KMS-11 (cell line): ENCODE data around the gene CDH13.

Experiments used
- H2AFZ ChIP-seq: fragments of 200-600 bp; sonication (generic); 2 replicates; pipeline ENCODE4 v1.6.1; 2016; ENCODE audit warnings: antibody characterized with exemption, mixed run types, low read depth
- H3K27ac ChIP-seq: fragments of 200-600 bp; sonication (generic); 2 replicates; pipeline ENCODE4 v1.6.1; 2016; ENCODE audit warnings: mild to moderate bottlenecking, mixed run types
- H3K27me3 ChIP-seq: fragments of 200-600 bp; sonication (generic); 2 replicates; pipeline ENCODE4 v1.6.1; 2017; ENCODE audit warnings: mild to moderate bottlenecking, low read depth, mixed run types, moderate library complexity; ENCODE audit not compliant: insufficient read depth
- H3K36me3 ChIP-seq: fragments of 200-600 bp; sonication (generic); 2 replicates; pipeline ENCODE4 v1.6.1; 2017; ENCODE audit warnings: mild to moderate bottlenecking, mixed run types; ENCODE audit not compliant: insufficient read depth
- H3K4me1 ChIP-seq: fragments of 200-600 bp; sonication (generic); 2 replicates; pipeline ENCODE4 v1.6.1; 2016; ENCODE audit warnings: mild to moderate bottlenecking, low read depth, mixed run types; ENCODE audit not compliant: poor library complexity, severe bottlenecking
- H3K4me2 ChIP-seq: fragments of 200-600 bp; sonication (generic); 2 replicates; pipeline ENCODE4 v1.7.0; 2016; ENCODE audit warnings: mild to moderate bottlenecking, mixed run types
- H3K4me3 ChIP-seq: fragments of 200-600 bp; sonication (generic); IDR thresholded peaks from 2 replicates; pipeline ENCODE4 v1.6.1; 2017; ENCODE audit warnings: low read depth, low read length, mixed read lengths; ENCODE audit not compliant: insufficient read depth
- H3K79me2 ChIP-seq: fragments of 200-600 bp; sonication (generic); 2 replicates; pipeline ENCODE4 v1.6.1; 2016; ENCODE audit warnings: low read depth, mixed run types; ENCODE audit not compliant: insufficient read depth
- H3K9ac ChIP-seq: fragments of 200-600 bp; sonication (generic); 2 replicates; pipeline ENCODE4 v1.6.1; 2016; ENCODE audit warnings: mild to moderate bottlenecking, mixed run types
- H4K20me1 ChIP-seq: fragments of 200-600 bp; sonication (generic); 2 replicates; pipeline ENCODE4 v1.6.1; 2016; ENCODE audit warnings: mild to moderate bottlenecking, mixed run types; ENCODE audit not compliant: insufficient read depth
- CTCF ChIP-seq: fragments of 200-600 bp; sonication (generic); conservative IDR thresholded peaks from 2 replicates; pipeline ENCODE4 v1.6.1; 2017; ENCODE audit warnings: low read depth, mild to moderate bottlenecking, antibody characterized with exemption, low read length, moderate library complexity, mixed read lengths

The CDH13 gene

GRCh38 chr16:83040174-83040573 lies 413.4 kb downstream of the CDH13 start:
- Histone ChIP-seq H3K9ac (no peak overlapping the region), H3K4me2 (no peak overlapping the region), H2AFZ (no peak overlapping the region), H3K4me3 (no peak overlapping the region), H3K4me1 (no peaks in the 10 kb centered on the region), H4K20me1 (no peaks in the 10 kb centered on the region), H3K79me2 (no peaks in the 10 kb centered on the region), H3K36me3 (no peaks in the 10 kb centered on the region), H3K27me3 (no peaks in the 10 kb centered on the region), H3K27ac (no peak overlapping the region)
- TF ChIP-seq CTCF = no peak

- no peak for TF ChIP-seq CTCF
- no peak overlapping the region for H3K27ac ChIP-seq
- no peak overlapping the region for H3K4me2 ChIP-seq
- H2AFZ ChIP-seq = no peak overlapping the region
- no peaks in the 10 kb centered on the region for H3K27me3 ChIP-seq
- H3K9ac ChIP-seq = no peak overlapping the region
- H3K36me3 ChIP-seq = no peaks in the 10 kb centered on the region
- H3K4me1 ChIP-seq = no peaks in the 10 kb centered on the region
- H3K79me2 ChIP-seq = no peaks in the 10 kb centered on the region
- H3K4me3 ChIP-seq = no peak overlapping the region
- no peaks in the 10 kb centered on the region for H4K20me1 ChIP-seq
These were observed 417.8 kb downstream of the CDH13 start for GRCh38 chr16:83044589-83044988.

GRCh38 chr16:83045790-83046189 lies 419.0 kb downstream of the CDH13 start:
- TF ChIP-seq CTCF = no peak
- Histone ChIP-seq H3K27me3 (no peaks in the 10 kb centered on the region), H3K27ac (no peak overlapping the region), H3K4me3 (no peak overlapping the region), H3K9ac (no peak overlapping the region), H3K79me2 (no peaks in the 10 kb centered on the region), H3K4me2 (no peak overlapping the region), H2AFZ (no peak overlapping the region), H4K20me1 (no peaks in the 10 kb centered on the region), H3K4me1 (no peaks in the 10 kb centered on the region), H3K36me3 (no peaks in the 10 kb centered on the region)

DNA sequence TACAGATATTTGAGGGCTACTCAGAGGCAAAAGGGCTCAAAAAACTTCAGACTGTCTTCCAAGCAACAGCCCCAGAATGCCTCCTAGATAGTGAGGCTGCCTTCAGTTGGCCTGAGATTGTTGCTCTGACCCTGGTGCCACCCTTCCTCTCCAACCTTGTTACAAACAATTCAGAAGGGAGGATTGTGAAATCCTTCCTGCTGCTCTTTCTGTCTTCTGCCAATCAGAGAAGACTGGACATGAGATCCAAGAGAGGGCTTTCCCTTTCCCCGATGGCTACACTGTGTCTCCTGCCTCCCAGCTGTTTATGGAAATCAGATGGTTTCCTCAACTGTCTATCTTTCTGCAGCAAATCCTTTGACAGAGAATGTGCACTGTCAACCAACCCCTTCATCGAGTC lies 419.9 kb downstream of the CDH13 start:
- no peaks in the 10 kb centered on the region for H3K4me1 ChIP-seq
- no peak overlapping the region for H2AFZ ChIP-seq
- H3K9ac ChIP-seq = no peak overlapping the region

More for the DNA sequence above, 419.9 kb downstream of the CDH13 start:
- Histone ChIP-seq H4K20me1 (no peaks in the 10 kb centered on the region), H3K79me2 (no peaks in the 10 kb centered on the region), H3K36me3 (no peaks in the 10 kb centered on the region), H3K4me3 (no peak overlapping the region), H3K4me2 (no peak overlapping the region), H3K27ac (no peak overlapping the region), H3K27me3 (no peaks in the 10 kb centered on the region)
- no peak for TF ChIP-seq CTCF
